GM12878 (cell line): ENCODE data around the gene NECAB3. TPM values are rescaled to one million over a fixed set of nuclear protein-coding genes. Genes with fewer than 3 reads are reported as not detected.

ENCODE experiments used
- ATAC-seq: fragments of 200-7000 bp; cut with Tn5 transposase; 3 replicates; pipeline ENCODE4 v1.9.1; 2020; ENCODE audit warnings: mild to moderate bottlenecking, moderate library complexity
- BruUV-seq: library from RNA; stranded (reverse); fragments of 400-500 nt; replicated peaks from 2 replicates; lab custom pipeline; 2021; lab: Mats Ljungman, UMichigan
- CTCF ChIA-PET: fragments of 300-600 bp; sonication (Branson Sonifier 250); formaldehyde crosslinking; extraction: SDS; loops from one replicate; lab custom pipeline; 2021; ENCODE audit warnings: inconsistent platforms; lab: Yijun Ruan, JAX
- POLR2A ChIA-PET: fragments of 350-600 bp; formaldehyde crosslinking; extraction: SDS; loops from one replicate; lab custom pipeline; 2021; ENCODE audit warnings: inconsistent platforms; lab: Charles Lee
- RAD21 ChIA-PET: fragments of 300-600 bp; sonication (Branson Sonifier 250); formaldehyde crosslinking; loops from one replicate; lab custom pipeline; 2023; ENCODE audit warnings: antibody characterized with exemption; ENCODE audit not compliant: unreplicated experiment; lab: Charles Lee
- SMC1A ChIA-PET: fragments of 300-600 bp; sonication (Branson Sonifier 250); formaldehyde crosslinking; loops from one replicate; lab custom pipeline; 2023; ENCODE audit not compliant: unreplicated experiment, uncharacterized antibody; lab: Charles Lee
- DNase-seq: peaks from one replicate; pipeline ENCODE4 v3.0.0-alpha.2; 2011; ENCODE audit warnings: low read depth, low spot score
- FAIRE-seq: peaks from 3 replicates; lab custom pipeline; 2011; peaks lifted over from hg19 to GRCh38; lab: Jason Lieb, UNC
- H2AFZ ChIP-seq: 2 replicates; pipeline ENCODE4 v1.6.0; 2011; ENCODE audit warnings: low read depth, low read length, control low read depth; ENCODE audit not compliant: control insufficient read depth
- H3K27ac ChIP-seq: 2 replicates; pipeline ENCODE4 v1.5.1; 2011; ENCODE audit warnings: control low read depth; ENCODE audit not compliant: control insufficient read depth, insufficient read depth
- H3K27me3 ChIP-seq, 2 experiments: replicated peaks in 1 of 2; 2 replicates each; pipeline versions ENCODE4 v1.6.0 to v1.6.1; 2011; ENCODE audit warnings: low read length in 1 of 2; ENCODE audit not compliant: control insufficient read depth in 2 of 2, insufficient read depth in 2 of 2
- H3K36me3 ChIP-seq, 2 experiments: 2 replicates each; pipeline ENCODE4 v1.5.1; 2011; ENCODE audit warnings: low read length in 1 of 2; ENCODE audit not compliant: control insufficient read depth in 2 of 2, insufficient read depth in 2 of 2
- H3K4me1 ChIP-seq: 2 replicates; pipeline ENCODE4 v1.6.1; 2011; ENCODE audit warnings: mild to moderate bottlenecking, low read length, moderate library complexity, mixed read lengths; ENCODE audit not compliant: control insufficient read depth, insufficient read depth
- H3K4me2 ChIP-seq: 2 replicates; pipeline ENCODE4 v1.6.0; 2011; ENCODE audit warnings: control low read depth; ENCODE audit not compliant: control insufficient read depth, insufficient read depth
- H3K4me3 ChIP-seq: fragments of 200-600 bp; sonication (generic); 2 replicates; pipeline ENCODE4 v1.5.1; 2016
- H3K79me2 ChIP-seq: 2 replicates; pipeline ENCODE4 v1.6.0; 2011; ENCODE audit warnings: low read length; ENCODE audit not compliant: control insufficient read depth, insufficient read depth
- H3K9ac ChIP-seq: 2 replicates; pipeline ENCODE4 v1.8.0; 2011; ENCODE audit warnings: low read length, control low read depth, mixed read lengths; ENCODE audit not compliant: control insufficient read depth, insufficient read depth
- H3K9me3 ChIP-seq: replicated peaks from 3 replicates; pipeline ENCODE4 v1.5.1; 2011; ENCODE audit warnings: mild to moderate bottlenecking, low read length; ENCODE audit not compliant: control insufficient read depth, insufficient read depth
- H4K20me1 ChIP-seq: 2 replicates; pipeline ENCODE4 v1.6.0; 2011; ENCODE audit not compliant: control insufficient read depth, insufficient read depth
- BACH1 ChIP-seq: fragments of 450-650 bp; IDR thresholded peaks from 2 replicates; pipeline ENCODE4 v1.6.1; 2017; ENCODE audit warnings: mild to moderate bottlenecking, borderline replicate concordance
- BCL3 ChIP-seq: IDR thresholded peaks from 2 replicates; pipeline ENCODE4 v1.6.1; 2011; ENCODE audit warnings: borderline replicate concordance, low read depth, mild to moderate bottlenecking, moderate library complexity, low read length; ENCODE audit not compliant: insufficient read depth, poor library complexity, severe bottlenecking
- BHLHE40 ChIP-seq, 2 experiments: fragments of 450-650 bp in 1 of 2; IDR thresholded peaks; 2 replicates each; pipeline ENCODE4 v1.6.1; 2011 to 2017; ENCODE audit warnings: low read depth in 2 of 2, borderline replicate concordance in 1 of 2, improper control_type of control experiment in 1 of 2, low read length in 1 of 2, mild to moderate bottlenecking in 1 of 2
- CBFB ChIP-seq: IDR thresholded peaks from 2 replicates; pipeline ENCODE4 v1.6.1; 2016; ENCODE audit warnings: antibody characterized with exemption, low read depth
- CREB1 ChIP-seq: IDR thresholded peaks from 2 replicates; pipeline ENCODE4 v1.6.1; 2012; ENCODE audit warnings: low read depth, mild to moderate bottlenecking, inconsistent platforms
- CREM ChIP-seq: IDR thresholded peaks from 2 replicates; pipeline ENCODE4 v1.6.1; 2014; ENCODE audit warnings: antibody characterized with exemption, low read depth
- E2F4 ChIP-seq: IDR thresholded peaks from 2 replicates; pipeline ENCODE4 v1.6.1; 2012; ENCODE audit warnings: low read depth, low read length, improper control_type of control experiment
- HDAC2 ChIP-seq: fragments of 200-600 bp; sonication (generic); IDR thresholded peaks from 2 replicates; pipeline ENCODE4 v1.6.1; 2017
- MTA2 ChIP-seq: fragments of 450-650 bp; IDR thresholded peaks from 2 replicates; pipeline ENCODE4 v1.6.1; 2016; ENCODE audit warnings: low read depth, mild to moderate bottlenecking, moderate library complexity
- PAX5 ChIP-seq: IDR thresholded peaks from 2 replicates; pipeline ENCODE4 v1.6.1; 2011; ENCODE audit warnings: low read depth, low read length, borderline replicate concordance
- POLR2AphosphoS5 ChIP-seq: IDR thresholded peaks from 2 replicates; pipeline ENCODE4 v1.6.1; 2011; ENCODE audit warnings: mild to moderate bottlenecking, low read length, inconsistent platforms
- SMAD1 ChIP-seq: fragments of 450-650 bp; IDR thresholded peaks from 2 replicates; pipeline ENCODE4 v1.6.1; 2018; ENCODE audit warnings: mild to moderate bottlenecking, low read depth; ENCODE audit not compliant: partially characterized antibody
- SREBF1 ChIP-seq: IDR thresholded peaks from 2 replicates; pipeline ENCODE4 v1.6.1; 2012; ENCODE audit warnings: mild to moderate bottlenecking, low read length
- WRNIP1 ChIP-seq: IDR thresholded peaks from 2 replicates; pipeline ENCODE4 v1.6.1; 2011; ENCODE audit warnings: low read depth, low read length, improper control_type of control experiment, borderline replicate concordance
- ZBTB4 ChIP-seq: fragments of 450-650 bp; formaldehyde crosslinking; IDR thresholded peaks from 2 replicates; pipeline ENCODE4 v1.4.0; 2022; ENCODE audit warnings: mild to moderate bottlenecking, moderate library complexity
- WGBS: methylation state at CpG from one replicate; pipeline ENCODE4 v1.1.6; 2016; ENCODE audit warnings: low lambda C conversion rate; ENCODE audit not compliant: insufficient replicate concordance, insufficient coverage; ENCODE audit errors: missing lambda C conversion rate; 5-methylcytosine and 5-hydroxymethylcytosine counted together
- in situ Hi-C: fragments of 300-500 bp; cut with MboI; formaldehyde crosslinking; loops from 9 replicates; pipeline ENCODE4 v1.14.3; 2018; ENCODE audit warnings: mixed read lengths
- intact Hi-C: fragments of 100-400 bp; cut with micrococcal nuclease; formaldehyde crosslinking; loops from one replicate; pipeline ENCODE4 v1.14.2; 2022; ENCODE audit not compliant: unreplicated experiment
- polyA plus RNA-seq, 11 experiments: library from polyadenylated mRNA; depleted of rRNA in 4 of 11; unstranded in 6 of 11; stranded (reverse) in 5 of 11; fragments of >200 nt; fragmentation: Nextera tagmentation in 4 of 11; fragmentation: Illumina TruSeq in 1 of 11; extraction: Ambion mirVana in 4 of 11; extraction: Trizol in 1 of 11; gene quantifications; 1 replicate in 1 of 11; 2 replicates in 10 of 11; pipeline versions ENCODE4 v1.2.1 to v1.2.3, GENCODE V29; 2011 to 2016; ENCODE audit warnings: inconsistent platforms in 2 of 11, missing spikeins in 2 of 11, low read depth in 1 of 11
- total RNA-seq, 4 experiments: library from RNA; depleted of rRNA in 3 of 4; stranded (reverse); fragments of >200 nt in 3 of 4; fragmentation: Illumina TruSeq in 1 of 4; extraction: Trizol in 1 of 4; gene quantifications; 2 replicates each; pipeline versions ENCODE4 v1.2.1 to v1.2.3, GENCODE V29; 2013 to 2021

NECAB3 gene
- total and polyA plus RNA-seq, 10 of the 15 experiments (the other 5 are each of a cell fraction or from before 2014, with no cell fraction given) = 0.21 to 17.0 (median 7.2) TPM

GRCh38 chr20:33679758-33680485 is 5.7 kb upstream of the NECAB3 start:
- intact Hi-C loops = loop anchor here (10.0 kb wide), 1 partner anchor 315 kb away; the partner anchor contains the start of gene RALY
- Histone ChIP-seq H3K9ac (peak overlapping the region; percentile 17; the same call in 1 of the 2 replicates), H3K4me1 (peaks cover 37% of the 10 kb centered on the region), H3K9me3 (no peaks in the 10 kb centered on the region), H3K4me3 (no peak overlapping the region), H3K27me3 (no peaks in the 10 kb centered on the region), H3K36me3 (peaks cover 0 to 5% of the 10 kb centered on the region in 2 experiments; a peak in 3 of 4 replicates), H3K79me2 (peaks cover 40% of the 10 kb centered on the region), H2AFZ (peak overlapping the region; percentile 29; the same call in 1 of the 2 replicates), H3K27ac (peak overlapping the region; percentile 35), H3K4me2 (peak overlapping the region; percentile 60), H4K20me1 (no peaks in the 10 kb centered on the region)
- WGBS = 34% methylated on average over 20 of the region's 20 CpGs
- ChIA-PET POLR2A (interaction anchor here (0.6 to 1.2 kb wide), 2 partner anchors 13 to 235 kb away, joined by 5 to 8 read pairs; partner anchors contain the start of gene ACTL10), SMC1A (interaction anchor here (1.2 to 1.7 kb wide), 3 partner anchors 13 to 74 kb away, joined by 3 to 12 read pairs (median 3); partner anchors contain the start of gene ACTL10), CTCF (interaction anchor here (1.1 to 3.3 kb wide), 4 partner anchors 12 to 54 kb away, joined by 3 to 36 read pairs (median 4); partner anchors contain the start of gene ACTL10), RAD21 (interaction anchor here (0.9 to 1.6 kb wide), 3 partner anchors 9 to 53 kb away, joined by 3 to 7 read pairs (median 3); partner anchors contain the start of gene ZNF341)
- FAIRE-seq (no peak), DNase-seq (peak; percentile 47), ATAC-seq (peak; percentile 82)
- BruUV-seq = no TSS peak
- in situ Hi-C loops = no loop called here
- no peak for TF ChIP-seq SMAD1
- peak; percentile 35; the same call in 1 of the 2 replicates for TF ChIP-seq PAX5
- no peak for TF ChIP-seq SREBF1
- TF ChIP-seq CREM = peak; percentile 69
- TF ChIP-seq MTA2 = no peak
- TF ChIP-seq BACH1 = no peak
- peak; percentile 74; the same call in 1 of the 2 replicates for TF ChIP-seq CREB1
- TF ChIP-seq HDAC2 = no peak
- TF ChIP-seq BCL3 = no peak
- no peak for TF ChIP-seq ZBTB4
- TF ChIP-seq CBFB = 0 out of 2 replicates have a peak, but pooled peaks have one; percentile 42
- TF ChIP-seq BHLHE40 (IDR thresholded peaks at IDR 0.05; ENCODE audit: borderline replicate concordance in 1 of 2, low read depth in 2 of 2, low read length in 1 of 2) = peak; percentile 56 to 71; a peak in 3 of 4 replicates
- no peak for TF ChIP-seq WRNIP1
- TF ChIP-seq E2F4 = no peak
- no peak for TF ChIP-seq POLR2AphosphoS5
